ENCODE results near the gene GABBR2.

DNA sequence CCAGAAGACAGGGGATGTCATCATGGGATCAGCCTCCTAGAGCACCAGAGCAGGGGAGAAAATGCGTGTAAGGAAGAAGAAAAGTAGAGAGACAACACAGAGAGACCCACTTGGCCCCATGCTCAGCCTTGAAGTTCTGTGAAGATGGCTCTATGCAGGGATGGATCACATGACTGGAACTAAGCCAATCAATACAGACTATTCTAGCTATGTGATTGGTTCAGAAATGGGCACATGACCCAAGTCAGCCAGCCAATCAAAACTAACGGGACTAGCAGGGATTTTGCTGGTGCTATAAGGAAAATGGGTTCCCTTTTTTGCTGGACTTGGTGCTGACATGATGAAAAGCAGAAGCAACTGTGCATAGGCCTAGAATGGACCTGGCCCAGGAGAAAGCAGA, 280.3 kb downstream of the GABBR2 start:
- no peak for TF ChIP-seq CTCF (conservative IDR thresholded peaks at IDR 0.05 in 1 of 2, IDR thresholded peaks at IDR 0.05 in 1 of 2; ENCODE audit: extremely low read depth in 1 of 2, insufficient read depth in 1 of 2, low read depth in 1 of 2, low read length in 2 of 2)
- no peak for TF ChIP-seq EZH2 (IDR thresholded peaks at IDR 0.05; ENCODE audit: borderline replicate concordance, low read length)

All from mammary epithelial cell (primary cell).